NCI-H1930 (cell line): ENCODE measurements around the gene CHAT.

ENCODE experiments used
- DNase-seq, 2 experiments: peaks; one replicate each; lab custom pipeline; 2025; lab: John Stamatoyannopoulos, UW

The CHAT gene

GRCh38 chr10:49612513-49613164 lies 1.2 kb upstream of the CHAT start:
- DNase-seq = no peak

GRCh38 chr10:49613165-49613881 lies 514 bp upstream of the CHAT start:
- no peak for DNase-seq

GRCh38 chr10:49614242-49615198 lies 683 bp downstream of the CHAT start:
- no peak for DNase-seq

GRCh38 chr10:49615213-49615612 lies 1.4 kb downstream of the CHAT start:
- no peak for DNase-seq

- no peak for DNase-seq
These were observed 1.9 kb downstream of the CHAT start for GRCh38 chr10:49615721-49616120.

GRCh38 chr10:49616421-49617101 lies 2.7 kb downstream of the CHAT start:
- DNase-seq = no peak

- DNase-seq = no peak
These were observed 3.5 kb downstream of the CHAT start for GRCh38 chr10:49617121-49618020.

GRCh38 chr10:49618821-49619220 lies 5.0 kb downstream of the CHAT start:
- DNase-seq = no peak

GRCh38 chr10:49619613-49620012 lies 5.8 kb downstream of the CHAT start:
- no peak for DNase-seq

- DNase-seq = no peak
These were observed 6.5 kb downstream of the CHAT start for GRCh38 chr10:49620286-49620810.

GRCh38 chr10:49620841-49621378 lies 7.1 kb downstream of the CHAT start:
- no peak for DNase-seq

GRCh38 chr10:49621561-49621960 lies 7.7 kb downstream of the CHAT start:
- no peak for DNase-seq

- no peak for DNase-seq
These were observed 8.9 kb downstream of the CHAT start for GRCh38 chr10:49622426-49623425.

- no peak for DNase-seq
These were observed 10.8 kb downstream of the CHAT start for GRCh38 chr10:49624629-49625028.

- DNase-seq = no peak
These were observed 11.6 kb downstream of the CHAT start for GRCh38 chr10:49625411-49625810.

GRCh38 chr10:49627038-49627437 lies 13.2 kb downstream of the CHAT start:
- no peak for DNase-seq

- DNase-seq = no peak
These were observed 13.9 kb downstream of the CHAT start for GRCh38 chr10:49627644-49628247.

- DNase-seq = no peak
These were observed 14.8 kb downstream of the CHAT start for GRCh38 chr10:49628599-49628998.

GRCh38 chr10:49629431-49629881 lies 15.6 kb downstream of the CHAT start:
- DNase-seq = no peak
